Placental epithelial cell (primary cell): ENCODE measurements around the gene SMAD6. TPM values are rescaled to one million over a fixed set of nuclear protein-coding genes. Genes with fewer than 3 reads are reported as not detected.

Experiments
- total RNA-seq: library from RNA; depleted of rRNA; stranded (reverse); fragments of >200 nt; gene quantifications from 2 replicates; pipeline ENCODE4 v1.2.3, GENCODE V29; 2012

Gene SMAD6
- 6.6 and 9.4 TPM in 2 replicates for total RNA-seq

GRCh38 chr15:66702035-66702786, at the start of gene SMAD6:
SMAD6 (plus strand) TSS chr15:66702236; CDS start chr15:66703259, 1,023 bp downstream.

Other genes with a start within 250 kb of the SMAD6 start
- 10.6 and 13.6 TPM in 2 replicates for gene SNAPC5, start 204.5 kb upstream of the SMAD6 start, total RNA-seq
- 1,493 and 3,663 TPM in 2 replicates for gene RPL4, start 197.4 kb upstream of the SMAD6 start, total RNA-seq
- 9.8 and 16.9 TPM in 2 replicates for gene ZWILCH, start 196.9 kb upstream of the SMAD6 start, total RNA-seq
- under 0.01 and 0.43 TPM in 2 replicates for gene LCTL, start 136.2 kb upstream of the SMAD6 start, total RNA-seq